H1 (cell line): ENCODE measurements around the gene TMEM121B. TPM values are rescaled to one million over a fixed set of nuclear protein-coding genes. Genes with fewer than 3 reads are reported as not detected.

Experiments used
- CTCF ChIA-PET: fragments of 300-600 bp; sonication (Branson Sonifier 250); formaldehyde crosslinking; loops from one replicate; lab custom pipeline; 2021; ENCODE audit not compliant: partially characterized antibody; lab: Charles Lee
- POLR2A ChIA-PET: fragments of 300-600 bp; sonication (Branson Sonifier 250); formaldehyde crosslinking; loops from one replicate; lab custom pipeline; 2021; ENCODE audit warnings: inconsistent platforms; ENCODE audit not compliant: partially characterized antibody; lab: Charles Lee
- DNase-seq, 2 experiments: peaks; one replicate each; pipeline versions ENCODE4 v3.0.0 to v3.0.0-alpha.2; 2010 to 2022; ENCODE audit warnings: low spot score in 2 of 2, low read depth in 1 of 2, mixed read lengths in 1 of 2
- FAIRE-seq: peaks from 2 replicates; lab custom pipeline; 2011; peaks lifted over from hg19 to GRCh38; lab: Jason Lieb, UNC
- H2AFZ ChIP-seq: 2 replicates; pipeline ENCODE4 v1.8.1; 2012; ENCODE audit warnings: low read length, inconsistent platforms
- H2AK5ac ChIP-seq: 2 replicates; pipeline ENCODE4 v1.6.1; 2013; ENCODE audit warnings: low read depth, low read length
- H2BK120ac ChIP-seq: replicated peaks from 2 replicates; pipeline ENCODE3; 2013; ENCODE audit warnings: low read depth, low read length, inconsistent platforms
- H2BK12ac ChIP-seq: 2 replicates; pipeline ENCODE4 v1.6.1; 2013; ENCODE audit warnings: low read depth, low read length
- H2BK15ac ChIP-seq: 2 replicates; pipeline ENCODE4 v1.6.1; 2013; ENCODE audit warnings: low read length
- H2BK20ac ChIP-seq: 2 replicates; pipeline ENCODE4 v1.6.1; 2013; ENCODE audit warnings: low read length
- H2BK5ac ChIP-seq: 2 replicates; pipeline ENCODE4 v1.6.1; 2013; ENCODE audit warnings: low read depth, low read length
- H3K14ac ChIP-seq: 2 replicates; pipeline ENCODE4 v1.6.1; 2013; ENCODE audit warnings: inconsistent platforms; ENCODE audit not compliant: insufficient read length
- H3K18ac ChIP-seq: 2 replicates; pipeline ENCODE4 v1.6.1; 2013; ENCODE audit warnings: low read length; ENCODE audit errors: extremely low read depth
- H3K23ac ChIP-seq: 2 replicates; pipeline ENCODE4 v1.6.1; 2013; ENCODE audit warnings: inconsistent platforms; ENCODE audit not compliant: insufficient read length
- H3K23me2 ChIP-seq: 2 replicates; pipeline ENCODE4 v1.6.1; 2013; ENCODE audit warnings: low read depth, low read length
- H3K27ac ChIP-seq: 2 replicates; pipeline ENCODE4 v1.6.1; 2011; ENCODE audit warnings: low read depth, low read length, inconsistent platforms
- H3K27me3 ChIP-seq, 4 experiments: replicated peaks in 1 of 4; 1 replicate in 1 of 4; 2 replicates in 3 of 4; pipeline versions ENCODE4 v1.6.1 to v1.8.1; 2011 to 2013; ENCODE audit warnings: low read length in 3 of 4, mild to moderate bottlenecking in 3 of 4, inconsistent platforms in 2 of 4, mixed read lengths in 2 of 4, moderate library complexity in 1 of 4; ENCODE audit not compliant: control insufficient read depth in 3 of 4, insufficient read depth in 3 of 4; ENCODE audit errors: extremely low read depth in 1 of 4
- H3K36me3 ChIP-seq, 4 experiments: 2 replicates each; pipeline versions ENCODE4 v1.6.1 to v1.8.1; 2011 to 2013; ENCODE audit warnings: mild to moderate bottlenecking in 4 of 4, low read length in 3 of 4, moderate library complexity in 2 of 4, control low read depth in 1 of 4, inconsistent platforms in 1 of 4; ENCODE audit not compliant: insufficient read depth in 4 of 4, control insufficient read depth in 2 of 4
- H3K4ac ChIP-seq: replicated peaks from 2 replicates; pipeline ENCODE3; 2013; ENCODE audit warnings: low read length, low read depth, mixed read lengths, inconsistent platforms; ENCODE audit not compliant: insufficient read length
- H3K4me1 ChIP-seq, 4 experiments: replicated peaks in 1 of 4; 1 replicate in 1 of 4; 2 replicates in 3 of 4; pipeline versions ENCODE4 v1.6.1 to v1.8.1; 2011 to 2013; ENCODE audit warnings: low read length in 3 of 4, inconsistent platforms in 2 of 4, mixed read lengths in 1 of 4; ENCODE audit not compliant: insufficient read depth in 4 of 4, control insufficient read depth in 3 of 4
- H3K4me2 ChIP-seq, 2 experiments: 2 replicates each; pipeline versions ENCODE4 v1.6.1 to v1.8.1; 2011 to 2013; ENCODE audit warnings: low read depth in 2 of 2, low read length in 2 of 2, control low read depth in 1 of 2, inconsistent platforms in 1 of 2, mild to moderate bottlenecking in 1 of 2; ENCODE audit not compliant: insufficient read depth in 1 of 2
- H3K4me3 ChIP-seq, 4 experiments: fragments of 200-600, 300-600 bp in 1 of 4; sonication (generic), shearing (Covaris generic), sonication (Bioruptor Twin) in 1 of 4; 2 replicates each; pipeline versions ENCODE4 v1.5.1 to v1.8.1; 2011 to 2016; ENCODE audit warnings: low read length in 4 of 4, low read depth in 3 of 4, control low read depth in 2 of 4, inconsistent platforms in 2 of 4, mild to moderate bottlenecking in 2 of 4, mixed read lengths in 1 of 4, moderate library complexity in 1 of 4; ENCODE audit not compliant: insufficient read depth in 2 of 4; ENCODE audit errors: extremely low read depth in 1 of 4
- H3K56ac ChIP-seq: replicated peaks from 2 replicates; pipeline ENCODE3; 2013; ENCODE audit warnings: low read depth, mild to moderate bottlenecking, mixed read lengths, low read length, inconsistent platforms; ENCODE audit not compliant: insufficient read length
- H3K79me1 ChIP-seq: 2 replicates; pipeline ENCODE4 v1.6.1; 2013; ENCODE audit warnings: low read depth, low read length, control low read depth
- H3K79me2 ChIP-seq, 2 experiments: 2 replicates each; pipeline versions ENCODE4 v1.6.1 to v1.8.1; 2012 to 2013; ENCODE audit warnings: low read length in 2 of 2, mild to moderate bottlenecking in 2 of 2, inconsistent platforms in 1 of 2; ENCODE audit not compliant: insufficient read depth in 2 of 2, control insufficient read depth in 1 of 2
- H3K9ac ChIP-seq, 4 experiments: replicated peaks in 1 of 4; 1 replicate in 1 of 4; 2 replicates in 3 of 4; pipeline versions ENCODE4 v1.6.1 to v1.8.1; 2011 to 2013; ENCODE audit warnings: low read depth in 3 of 4, low read length in 3 of 4, control low read depth in 2 of 4, mild to moderate bottlenecking in 2 of 4, moderate library complexity in 2 of 4, inconsistent platforms in 1 of 4; ENCODE audit errors: extremely low read depth in 1 of 4
- H3K9me3 ChIP-seq, 2 experiments: 2 replicates each; pipeline versions ENCODE4 v1.6.1 to v1.8.1; 2012 to 2013; ENCODE audit warnings: mild to moderate bottlenecking in 2 of 2, moderate library complexity in 2 of 2, control low read depth in 1 of 2, inconsistent platforms in 1 of 2, low read depth in 1 of 2, low read length in 1 of 2, mixed read lengths in 1 of 2; ENCODE audit not compliant: insufficient read depth in 2 of 2
- H4K20me1 ChIP-seq, 2 experiments: replicated peaks in 1 of 2; 2 replicates each; pipeline versions ENCODE3 to v1.8.1; 2011 to 2013; ENCODE audit warnings: inconsistent platforms in 2 of 2, low read length in 2 of 2, mild to moderate bottlenecking in 1 of 2; ENCODE audit not compliant: insufficient read depth in 2 of 2, control insufficient read depth in 1 of 2
- H4K5ac ChIP-seq: 2 replicates; pipeline ENCODE4 v1.6.1; 2013; ENCODE audit warnings: low read length, low read depth, mixed read lengths, inconsistent platforms; ENCODE audit not compliant: insufficient read length
- H4K8ac ChIP-seq: 2 replicates; pipeline ENCODE4 v1.8.0; 2013; ENCODE audit warnings: mild to moderate bottlenecking, moderate library complexity, low read length, inconsistent platforms; ENCODE audit not compliant: insufficient read depth; ENCODE audit errors: extremely low read depth
- H4K91ac ChIP-seq: replicated peaks from 2 replicates; pipeline ENCODE3; 2013; ENCODE audit warnings: low read length, mixed read lengths, inconsistent platforms; ENCODE audit not compliant: insufficient read length
- CHD1 ChIP-seq: IDR thresholded peaks from 2 replicates; pipeline ENCODE4 v1.6.1; 2012; ENCODE audit warnings: low read depth, low read length, improper control_type of control experiment
- EP300 ChIP-seq, 2 experiments: IDR thresholded peaks; 1 replicate in 1 of 2; 2 replicates in 1 of 2; pipeline ENCODE4 v1.6.1; 2011 to 2012; ENCODE audit warnings: low read depth in 2 of 2, low read length in 2 of 2, mild to moderate bottlenecking in 2 of 2, borderline replicate concordance in 1 of 2, inconsistent platforms in 1 of 2, moderate library complexity in 1 of 2
- EZH2 ChIP-seq: fragments of 200-600 bp; sonication (generic); IDR thresholded peaks from 2 replicates; pipeline ENCODE4 v1.7.1; 2012; ENCODE audit warnings: low read depth, mild to moderate bottlenecking, moderate library complexity, low read length, inconsistent platforms; ENCODE audit not compliant: severe bottlenecking
- POLR2A ChIP-seq, 2 experiments: IDR thresholded peaks; 1 replicate in 1 of 2; 2 replicates in 1 of 2; pipeline ENCODE4 v1.6.1; 2011; ENCODE audit warnings: low read depth in 2 of 2, low read length in 2 of 2, mild to moderate bottlenecking in 2 of 2; ENCODE audit errors: control extremely low read depth in 1 of 2
- RNF2 ChIP-seq: fragments of 200-900, 300-1000 bp; sonication (generic); IDR thresholded peaks from 2 replicates; pipeline ENCODE4 v1.7.1; 2016; ENCODE audit warnings: borderline replicate concordance, low read depth, mild to moderate bottlenecking, antibody characterized with exemption, low read length; ENCODE audit not compliant: poor library complexity, severe bottlenecking; ENCODE audit errors: missing control alignments
- SIX5 ChIP-seq: IDR thresholded peaks from 2 replicates; pipeline ENCODE4 v1.6.1; 2011; ENCODE audit warnings: mild to moderate bottlenecking, low read depth, low read length
- SP1 ChIP-seq: IDR thresholded peaks from 2 replicates; pipeline ENCODE4 v1.6.1; 2011; ENCODE audit warnings: low read depth, low read length
- TBP ChIP-seq: IDR thresholded peaks from 2 replicates; pipeline ENCODE4 v1.6.1; 2011; ENCODE audit warnings: low read depth, low read length, improper control_type of control experiment
- TCF12 ChIP-seq: IDR thresholded peaks from 2 replicates; pipeline ENCODE4 v1.6.1; 2011; ENCODE audit warnings: low read depth, mild to moderate bottlenecking, low read length
- TEAD4 ChIP-seq: IDR thresholded peaks from 2 replicates; pipeline ENCODE4 v1.6.1; 2012; ENCODE audit warnings: low read depth, low read length, inconsistent platforms, mixed read lengths
- WGBS, 2 experiments: shearing (Covaris generic) in 1 of 2; methylation state at CpG; one replicate each; pipeline versions ENCODE4 v1.1.6 to v1.1.7; 2013 to 2015; ENCODE audit warnings: low lambda C conversion rate in 2 of 2, mixed read lengths in 2 of 2, inconsistent platforms in 1 of 2, low coverage in 1 of 2, missing lambda C conversion rate in 1 of 2; ENCODE audit not compliant: insufficient replicate concordance in 2 of 2, insufficient coverage in 1 of 2, insufficient read length in 1 of 2; ENCODE audit errors: extremely low coverage in 1 of 2, missing lambda C conversion rate in 1 of 2; 5-methylcytosine and 5-hydroxymethylcytosine counted together
- polyA plus RNA-seq, 7 experiments: library from polyadenylated mRNA; depleted of rRNA in 3 of 7; stranded (reverse) in 5 of 7; unstranded in 2 of 7; fragments of >200 nt in 5 of 7; fragments of 200-250 nt in 2 of 7; gene quantifications; 1 replicate in 5 of 7; 2 replicates in 1 of 7; 4 replicates in 1 of 7; pipeline versions ENCODE4 v1.2.1 to v1.2.3, GENCODE V29; 2011 to 2013; ENCODE audit warnings: missing spikeins in 2 of 7, mixed read lengths in 2 of 7
- total RNA-seq: library from RNA; stranded (reverse); fragmentation: NEBNext Ultra II Directional; extraction: Animal tissue kit (Norgen Biotek cat#: 25700); gene quantifications from 2 replicates; pipeline ENCODE4 v1.2.1, GENCODE V29; 2021
- TF ChIP-seq, protein P1 (sequence below): IDR thresholded peaks from 2 replicates; pipeline ENCODE4 v1.6.1; 2012; ENCODE audit warnings: low read length, inconsistent platforms

TMEM121B gene
- total and polyA plus RNA-seq, 2 of the 8 experiments (the other 6 are each of a cell fraction or from before 2014, with no cell fraction given), result 4.3 to 6.9 TPM

DNA sequence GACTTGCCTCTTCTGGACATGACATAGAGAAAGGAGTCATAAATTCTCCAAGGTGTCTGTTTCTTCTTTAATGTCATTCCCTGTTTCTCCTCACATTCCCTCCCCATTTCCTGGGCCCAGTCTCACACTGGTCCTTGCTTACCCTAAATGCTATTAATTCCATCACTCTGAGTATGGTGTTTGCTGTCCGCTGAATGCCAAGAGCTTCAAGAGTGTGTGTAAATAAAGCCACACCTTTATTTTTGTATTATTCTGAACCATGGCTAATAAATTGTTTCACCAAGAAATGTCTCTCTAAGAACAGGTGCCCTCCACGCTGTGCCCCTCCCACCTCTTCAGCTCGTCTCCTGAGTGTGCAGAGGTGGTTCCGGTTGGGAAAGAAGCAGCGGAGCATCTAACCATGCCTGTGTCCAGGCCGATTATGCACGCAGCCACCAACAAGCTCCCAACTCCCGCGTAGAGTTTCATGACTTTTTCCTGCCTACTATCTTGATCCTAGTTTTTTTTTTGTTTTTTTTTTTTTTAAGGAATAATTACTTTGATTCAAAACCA lies 8.6 kb downstream of the TMEM121B start:
- no peak overlapping the region for H2BK15ac ChIP-seq
- H3K4me3 ChIP-seq, result no peak overlapping the region
- CTCF ChIA-PET, result interaction anchor here (1.0 to 1.4 kb wide), 2 partner anchors 10 to 17 kb away, joined by 3 to 7 read pairs; no protein-coding TSS in a partner anchor
- no peaks in the 10 kb centered on the region for H3K23me2 ChIP-seq
- H3K18ac ChIP-seq, result no peak overlapping the region
- no peak overlapping the region for H2BK12ac ChIP-seq
- H4K5ac ChIP-seq, result no peak overlapping the region
- no peak overlapping the region for H2BK5ac ChIP-seq
- DNase-seq (no peak), FAIRE-seq (no peak)
- H3K9me3 ChIP-seq, result no peaks in the 10 kb centered on the region
- H3K4ac ChIP-seq, result no peak overlapping the region
- H3K27ac ChIP-seq, result no peak overlapping the region
- H3K36me3 ChIP-seq, result peaks cover 0 to 11% (median 2%) of the 10 kb centered on the region in 4 experiments; a peak in 1 of 8 replicates
- 0 out of 2 replicates have a peak overlapping the region, but pooled peaks have one; percentile 39 for H2AK5ac ChIP-seq
- 94% methylated on average over 9 of the region's 9 CpGs; no CpG with 5 or more reads in 1 of the 2 experiments for WGBS, 2 experiments
- H3K56ac ChIP-seq, result no peak overlapping the region
- H4K91ac ChIP-seq, result no peak overlapping the region
- no peak overlapping the region for H2AFZ ChIP-seq
- POLR2A ChIA-PET, result interaction anchor here (0.7 to 1.0 kb wide), 2 partner anchors 18 to 286 kb away, joined by 3 to 5 read pairs; no protein-coding TSS in a partner anchor
- H2BK120ac ChIP-seq, result no peak overlapping the region
- H3K23ac ChIP-seq, result no peak overlapping the region
- no peaks in the 10 kb centered on the region for H3K79me2 ChIP-seq
- no peak overlapping the region for H3K14ac ChIP-seq
- 0 out of 2 replicates have a peak, but pooled peaks cover 2% of the 10 kb centered on the region for H3K79me1 ChIP-seq
- H3K9ac ChIP-seq, result no peak overlapping the region
- no peak overlapping the region for H4K8ac ChIP-seq
- H4K20me1 ChIP-seq, result peaks cover 0 to 2% of the 10 kb centered on the region in 2 experiments
- peaks cover 0 to 1% (median 0%) of the 10 kb centered on the region in 4 experiments; a peak in 1 of 7 replicates for H3K27me3 ChIP-seq
- H2BK20ac ChIP-seq, result no peak overlapping the region
- no peak overlapping the region for H3K4me2 ChIP-seq
- peaks cover 2 to 4% (median 4%) of the 10 kb centered on the region in 4 experiments; a peak in 4 of 7 replicates for H3K4me1 ChIP-seq
- no peak for TF ChIP-seq RNF2
- TF ChIP-seq TEAD4, result no peak
- no peak for TF ChIP-seq SIX5
- TF ChIP-seq CHD1, result no peak
- TF ChIP-seq POLR2A (IDR thresholded peaks at IDR 0.05; ENCODE audit: control extremely low read depth in 1 of 2, low read depth in 2 of 2, low read length in 2 of 2), result no peak
- no peak for TF ChIP-seq TBP
- no peak for TF ChIP-seq SP1
- TF ChIP-seq EP300 (IDR thresholded peaks at IDR 0.05; ENCODE audit: borderline replicate concordance in 1 of 2, low read depth in 2 of 2, low read length in 2 of 2), result no peak
- no peak for TF ChIP-seq TCF12
- TF ChIP-seq, protein P1, sequence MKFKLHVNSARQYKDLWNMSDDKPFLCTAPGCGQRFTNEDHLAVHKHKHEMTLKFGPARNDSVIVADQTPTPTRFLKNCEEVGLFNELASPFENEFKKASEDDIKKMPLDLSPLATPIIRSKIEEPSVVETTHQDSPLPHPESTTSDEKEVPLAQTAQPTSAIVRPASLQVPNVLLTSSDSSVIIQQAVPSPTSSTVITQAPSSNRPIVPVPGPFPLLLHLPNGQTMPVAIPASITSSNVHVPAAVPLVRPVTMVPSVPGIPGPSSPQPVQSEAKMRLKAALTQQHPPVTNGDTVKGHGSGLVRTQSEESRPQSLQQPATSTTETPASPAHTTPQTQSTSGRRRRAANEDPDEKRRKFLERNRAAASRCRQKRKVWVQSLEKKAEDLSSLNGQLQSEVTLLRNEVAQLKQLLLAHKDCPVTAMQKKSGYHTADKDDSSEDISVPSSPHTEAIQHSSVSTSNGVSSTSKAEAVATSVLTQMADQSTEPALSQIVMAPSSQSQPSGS, result no peak
- no peak for TF ChIP-seq EZH2
